AG10803 (cell line): Measurements from ENCODE around the gene DIP2C.

ENCODE experiments used
- DNase-seq: peaks from one replicate; pipeline ENCODE4 v3.0.0; 2010; ENCODE audit warnings: low read depth
- H3K4me3 ChIP-seq: 2 replicates; pipeline ENCODE4 v1.5.1; 2011; ENCODE audit warnings: mild to moderate bottlenecking, low read length, control low read depth
- CTCF ChIP-seq: conservative IDR thresholded peaks from 2 replicates; pipeline ENCODE4 v1.5.1; 2011; ENCODE audit warnings: mild to moderate bottlenecking, low read length, control low read depth, inconsistent platforms

The DIP2C gene

GRCh38 chr10:644076-644942, 45.2 kb downstream of the DIP2C start:
- DNase-seq: no peak
- no peak overlapping the region for H3K4me3 ChIP-seq
- no peak for TF ChIP-seq CTCF

GRCh38 chr10:642186-642890, 47.1 kb downstream of the DIP2C start:
- no peak overlapping the region for H3K4me3 ChIP-seq
- no peak for DNase-seq

DNA sequence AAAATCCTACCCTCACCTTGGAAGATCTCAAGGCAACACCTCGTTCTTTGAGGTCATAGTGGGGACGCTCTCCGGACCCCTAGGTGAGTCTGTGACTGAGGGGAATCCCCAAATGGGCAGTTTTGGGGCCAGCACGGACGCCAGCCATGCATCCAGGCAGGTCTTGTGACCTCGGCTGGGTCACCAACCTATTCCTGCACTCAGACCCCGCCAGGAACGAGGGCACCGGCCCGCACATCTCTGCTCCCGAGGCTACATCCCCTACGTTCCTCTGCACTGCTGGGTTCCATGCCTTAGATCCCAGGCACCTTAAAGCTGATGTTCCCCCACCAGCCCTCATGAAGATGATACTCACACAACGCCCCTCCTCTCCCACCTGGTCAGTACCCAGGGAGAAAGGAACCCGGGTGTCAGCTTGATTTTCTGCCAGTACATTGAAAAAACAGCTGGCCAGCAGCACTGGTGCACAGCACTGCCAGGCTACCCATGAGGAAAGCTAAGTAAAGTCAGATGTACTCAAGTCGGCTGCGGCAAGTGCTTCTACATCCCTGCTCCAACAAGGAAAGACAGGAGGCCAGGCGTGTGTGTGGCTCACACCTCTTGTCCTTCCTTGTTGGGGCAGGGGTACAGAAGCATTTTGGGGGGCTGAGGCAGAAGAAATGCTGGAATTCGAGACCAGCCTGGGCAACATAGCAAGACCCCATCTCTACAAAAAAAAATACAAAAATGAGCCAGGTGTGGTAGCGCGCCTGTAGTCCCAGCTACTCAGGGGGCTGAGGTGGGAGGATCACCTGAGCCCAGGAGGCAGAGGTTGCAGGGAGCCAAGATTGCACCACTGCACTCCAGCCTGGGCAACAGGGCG, 48.1 kb downstream of the DIP2C start:
- H3K4me3 ChIP-seq: no peak overlapping the region
- no peak for DNase-seq
- TF ChIP-seq CTCF: no peak

More at GRCh38 chr10:642186-642890, 47.1 kb downstream of the DIP2C start:
- no peak for TF ChIP-seq CTCF

- no peak for DNase-seq
- TF ChIP-seq CTCF: no peak
- H3K4me3 ChIP-seq: no peak overlapping the region
Measured at GRCh38 chr10:640673-641045, 48.8 kb downstream of the DIP2C start.

DNA sequence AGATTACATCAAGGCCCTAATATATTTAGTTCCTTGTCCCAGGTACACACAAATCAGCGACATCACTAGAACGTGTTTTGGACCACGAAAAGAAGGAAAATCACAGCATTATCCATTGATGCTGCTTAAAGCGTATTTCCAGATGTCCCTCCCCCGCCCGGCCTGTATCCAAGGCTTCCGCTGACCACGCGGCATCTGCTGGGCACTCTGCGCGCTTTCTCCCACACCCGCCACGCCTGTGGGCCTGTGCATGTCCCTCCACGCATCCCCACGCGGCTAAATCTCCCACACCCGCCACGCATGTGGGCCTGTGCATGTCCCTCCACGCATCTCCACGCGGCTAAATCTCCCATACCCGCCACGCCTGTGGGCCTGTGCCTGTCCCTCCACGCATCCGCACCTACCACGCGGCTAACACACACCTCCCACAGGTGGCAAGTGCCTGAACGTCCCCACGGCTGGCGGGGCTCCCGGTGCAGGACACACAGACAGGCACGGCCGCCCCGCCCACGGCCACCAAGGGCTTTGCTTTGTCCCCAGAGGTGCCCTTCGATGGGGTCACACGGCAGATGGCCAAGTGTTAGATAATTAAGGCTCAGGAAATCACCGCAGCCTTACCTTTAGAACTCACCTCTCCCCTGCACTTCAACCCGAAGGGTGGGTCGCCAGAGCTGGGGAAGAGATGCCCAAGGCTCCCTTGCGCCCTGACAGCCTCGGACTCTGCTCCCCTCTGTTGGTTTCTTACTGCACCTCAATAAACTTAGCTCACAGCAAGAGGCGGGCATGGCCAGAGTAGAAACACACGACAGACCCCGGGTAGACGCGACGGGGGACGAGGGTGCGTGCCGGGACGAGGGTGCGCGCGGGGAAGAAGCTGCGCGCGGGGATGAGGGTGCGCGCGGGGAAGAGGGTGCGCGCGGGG, 49.5 kb downstream of the DIP2C start:
- DNase-seq: no peak
- TF ChIP-seq CTCF: no peak
- no peak overlapping the region for H3K4me3 ChIP-seq
